Measurements from ENCODE around the gene CH25H. TPM values are rescaled to one million over a fixed set of nuclear protein-coding genes. Genes with fewer than 3 reads are reported as not detected.
"Not testable (repeated sequence)": the region's sequence is repeated elsewhere in the genome, so short reads cannot be mapped to it uniquely, and the experiment has no call there.

The CH25H gene
- total RNA-seq, 6 donors from 2014 or later, result 3.4 to 12.0 (median 6.8) TPM

- Histone ChIP-seq H3K36me3 (no peaks in the 10 kb centered on the region), H3K4me1 (peaks cover 9 to 27% (median 15%) of the 10 kb centered on the region in 4 donors), H3K27ac (no peak overlapping the region), H3K27me3 (peaks cover 0 to 10% (median 4%) of the 10 kb centered on the region in 4 donors), H3K9me3 (no peaks in the 10 kb centered on the region), H3K4me3 (no peak overlapping the region)
- TF ChIP-seq POLR2A (IDR thresholded peaks at IDR 0.05) (no peak), POLR2AphosphoS5 (IDR thresholded peaks at IDR 0.05) (no peak), EP300 (IDR thresholded peaks at IDR 0.05) (no peak), CTCF (IDR thresholded peaks at IDR 0.05) (no peak)
- DNase-seq (no peak), ATAC-seq (ENCODE audit: low FRiP score in 2 of 2) (no peak)
- 89 to 92% methylated on average over 1 of the region's 1 CpG for WGBS, 2 donors
Observed at GRCh38 chr10:89203237-89203636, 3.9 kb downstream of the CH25H start.

GRCh38 chr10:89202033-89202425, 5.1 kb downstream of the CH25H start:
- Histone ChIP-seq H3K4me1 (peaks cover 6 to 17% (median 7%) of the 10 kb centered on the region in 4 donors), H3K4me3 (no peak overlapping the region), H3K36me3 (no peaks in the 10 kb centered on the region), H3K9me3 (no peaks in the 10 kb centered on the region), H3K27ac (peak overlapping the region in 3 of 4 donors; percentile 2 to 40 (median 25)), H3K27me3 (peaks cover 0 to 7% (median 3%) of the 10 kb centered on the region in 4 donors)
- ATAC-seq (ENCODE audit: low FRiP score in 2 of 2) (peak in 1 of 2 donors; percentile 64), DNase-seq (no peak)
- 31 to 65% methylated on average over 2 of the region's 2 CpGs for WGBS, 2 donors
- no peak for TF ChIP-seq CTCF (IDR thresholded peaks at IDR 0.05)
- no peak for TF ChIP-seq POLR2A (IDR thresholded peaks at IDR 0.05)
- no peak for TF ChIP-seq POLR2AphosphoS5 (IDR thresholded peaks at IDR 0.05)
- TF ChIP-seq EP300 (IDR thresholded peaks at IDR 0.05), result no peak

DNA sequence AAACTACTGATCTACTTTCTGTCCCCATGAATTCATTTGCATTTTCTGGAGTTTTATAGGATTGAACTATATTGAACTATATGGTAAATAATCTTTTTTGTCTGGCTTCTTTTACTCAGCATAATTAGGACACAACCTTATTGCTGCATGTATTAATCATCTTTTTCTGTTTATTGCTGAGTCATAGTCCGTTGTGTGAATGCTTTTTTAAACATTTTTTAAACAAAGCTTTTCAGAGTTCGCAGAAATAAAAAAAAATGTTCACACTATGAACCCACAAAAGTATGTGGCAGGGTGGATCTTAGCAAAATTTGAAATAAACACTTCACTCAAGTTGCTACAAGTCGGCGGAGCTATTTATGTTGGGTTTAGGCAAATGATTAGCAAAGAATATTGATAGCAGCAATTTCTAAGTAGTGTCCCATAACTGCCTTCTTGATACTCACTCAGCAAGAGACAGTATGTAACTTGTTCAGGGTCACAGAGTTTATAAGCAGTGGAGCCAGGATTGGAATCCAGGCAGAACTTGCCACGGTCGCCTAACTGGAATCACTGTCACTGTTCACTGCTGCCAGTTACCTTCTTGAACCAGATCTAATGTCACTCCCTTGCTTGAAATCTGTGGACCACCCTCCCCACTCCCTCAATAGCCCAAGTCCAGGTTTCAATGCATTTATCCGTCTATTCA, 5.6 kb downstream of the CH25H start:
- Histone ChIP-seq H3K36me3 (no peaks in the 10 kb centered on the region), H3K9me3 (no peaks in the 10 kb centered on the region), H3K27ac (peak overlapping the region in 3 of 4 donors; percentile 2 to 40 (median 25)), H3K4me1 (peaks cover under 1 to 12% (median 2%) of the 10 kb centered on the region in 4 donors), H3K4me3 (no peak overlapping the region), H3K27me3 (peaks cover 0 to 2% (median under 1%) of the 10 kb centered on the region in 4 donors)
- ATAC-seq (ENCODE audit: low FRiP score in 2 of 2), result peak in 1 of 2 donors; percentile 70
- no peak for DNase-seq
- TF ChIP-seq EP300 (IDR thresholded peaks at IDR 0.05) (no peak), POLR2AphosphoS5 (IDR thresholded peaks at IDR 0.05) (no peak)
- WGBS, 2 donors, result 59 to 66% methylated on average over 7 of the region's 7 CpGs

- no peak for TF ChIP-seq EP300 (IDR thresholded peaks at IDR 0.05)
- no peak for ATAC-seq (ENCODE audit: low FRiP score in 2 of 2)
- DNase-seq, result no peak
- no peak overlapping the region for H3K27ac ChIP-seq
- no peak overlapping the region for H3K4me3 ChIP-seq
- peaks cover 0 to 3% (median 0%) of the 10 kb centered on the region in 4 donors for H3K4me1 ChIP-seq
- no peaks in the 10 kb centered on the region for H3K27me3 ChIP-seq
- WGBS, 2 donors, result 74 to 87% methylated on average over 4 of the region's 4 CpGs
- no peaks in the 10 kb centered on the region for H3K9me3 ChIP-seq
- H3K36me3 ChIP-seq, result no peaks in the 10 kb centered on the region
Observed at GRCh38 chr10:89197473-89197872, 9.6 kb downstream of the CH25H start.

DNA sequence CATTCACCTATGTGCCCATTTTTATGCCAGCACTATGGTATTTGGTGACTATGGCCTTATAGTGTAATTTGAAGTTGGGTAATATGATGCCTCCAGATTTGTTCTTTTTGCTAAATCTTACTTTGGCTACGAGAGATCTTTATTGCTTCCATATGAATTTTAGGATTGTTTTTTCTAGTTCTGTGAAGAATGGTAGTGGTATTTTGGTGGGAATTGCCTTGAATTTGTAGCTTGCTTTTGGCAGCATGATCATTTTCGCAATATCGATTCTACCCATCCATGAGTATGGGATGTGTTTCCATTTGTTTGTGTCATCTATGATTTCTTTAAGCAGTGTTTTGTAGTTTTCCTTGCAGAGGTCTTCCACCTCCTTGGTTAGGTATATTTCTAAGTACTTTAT, 15.8 kb downstream of the CH25H start:
- not testable (repeated sequence) for H3K4me3 ChIP-seq; H3K4me1 ChIP-seq; H3K27me3 ChIP-seq; ATAC-seq (ENCODE audit: low FRiP score in 2 of 2); H3K27ac ChIP-seq; DNase-seq; H3K36me3 ChIP-seq; H3K9me3 ChIP-seq
- 94 to 97% methylated on average over 3 of the region's 3 CpGs for WGBS, 2 donors

DNA sequence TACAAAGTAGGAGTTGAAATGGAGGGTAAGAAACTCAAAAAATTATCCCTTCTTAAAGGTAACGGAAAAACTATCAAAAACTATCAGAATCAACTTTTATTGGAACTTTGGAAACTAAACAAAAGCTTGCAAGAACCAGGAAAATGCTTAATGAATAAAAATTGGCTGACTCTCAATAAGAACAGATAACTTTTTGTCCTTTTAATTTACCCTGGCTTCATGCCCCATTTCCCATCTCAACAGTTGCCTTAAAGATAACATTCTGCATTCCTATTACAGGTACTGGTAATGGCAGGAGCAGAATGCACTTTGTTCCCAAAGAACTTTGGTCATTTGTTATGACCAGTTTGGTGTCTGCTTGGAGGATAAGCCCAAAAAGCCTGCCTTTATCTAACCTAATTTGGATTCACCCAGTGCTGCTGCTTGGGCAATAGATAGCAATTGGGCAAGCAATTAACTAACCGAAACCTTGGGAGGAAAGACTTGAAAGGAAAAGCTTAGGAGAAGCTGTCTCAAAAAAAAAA, 17.8 kb downstream of the CH25H start:
- Histone ChIP-seq H3K36me3 (no peaks in the 10 kb centered on the region), H3K9me3 (no peaks in the 10 kb centered on the region), H3K27me3 (no peaks in the 10 kb centered on the region), H3K27ac (no peak overlapping the region), H3K4me1 (peaks cover 3 to 13% (median 10%) of the 10 kb centered on the region in 4 donors), H3K4me3 (no peak overlapping the region)
- 88 to 90% methylated on average over 2 of the region's 2 CpGs for WGBS, 2 donors
- DNase-seq (no peak), ATAC-seq (ENCODE audit: low FRiP score in 2 of 2) (no peak)
- TF ChIP-seq CTCF (IDR thresholded peaks at IDR 0.05) (no peak), EP300 (IDR thresholded peaks at IDR 0.05) (no peak), POLR2A (IDR thresholded peaks at IDR 0.05) (no peak), POLR2AphosphoS5 (IDR thresholded peaks at IDR 0.05) (no peak)
